K562 (cell line): ENCODE results near the gene ZNF726. TPM values are rescaled to one million over a fixed set of nuclear protein-coding genes. Genes with fewer than 3 reads are reported as not detected.

Source experiments
- ASH1L ChIP-seq: fragments of 450-650 bp; IDR thresholded peaks from 2 replicates; pipeline ENCODE4 v1.6.1; 2018; ENCODE audit warnings: borderline replicate concordance, mild to moderate bottlenecking, low read depth; ENCODE audit not compliant: partially characterized antibody
- SLC30A9 ChIP-seq: fragments of 250-450 bp; sonication (Bioruptor Pico); IDR thresholded peaks from 2 replicates; pipeline ENCODE4 v1.8.0; 2022; ENCODE audit warnings: mild to moderate bottlenecking, moderate library complexity
- SOX6 ChIP-seq: fragments of 450-650 bp; IDR thresholded peaks from 2 replicates; pipeline ENCODE4 v1.6.1; 2014; ENCODE audit warnings: mild to moderate bottlenecking
- TAF9B ChIP-seq: fragments of 450-650 bp; IDR thresholded peaks from 2 replicates; pipeline ENCODE4 v1.6.1; 2018; ENCODE audit warnings: mild to moderate bottlenecking; ENCODE audit not compliant: partially characterized antibody
- polyA plus RNA-seq, 8 experiments: library from polyadenylated mRNA; depleted of rRNA in 4 of 8; stranded (reverse) in 5 of 8; unstranded in 3 of 8; fragments of >200 nt; fragmentation: Nextera tagmentation in 2 of 8; fragmentation: Illumina TruSeq in 1 of 8; extraction: Ambion mirVana in 2 of 8; extraction: Trizol in 1 of 8; gene quantifications; 2 replicates each; pipeline versions ENCODE4 v1.2.1 to v1.2.3, GENCODE V29; 2011 to 2014; ENCODE audit warnings: inconsistent platforms in 1 of 8, missing spikeins in 1 of 8
- total RNA-seq, 7 experiments: library from RNA; depleted of rRNA in 6 of 7; stranded (reverse); fragments of >200 nt in 6 of 7; fragmentation: Illumina TruSeq in 2 of 7; extraction: Trizol in 2 of 7; gene quantifications; 2 replicates each; pipeline versions ENCODE4 v1.2.1 to v1.2.3, GENCODE V29; 2011 to 2021; ENCODE audit warnings: low replicate concordance in 1 of 7
- TF ChIP-seq, protein P1 (sequence below), 2 experiments: fragments of 450-650 bp; formaldehyde crosslinking in 1 of 2; IDR thresholded peaks; 2 replicates each; pipeline versions ENCODE4 v1.4.0 to v1.6.1; 2014 to 2020; ENCODE audit warnings: mild to moderate bottlenecking in 2 of 2, borderline replicate concordance in 1 of 2, low read depth in 1 of 2
- TF ChIP-seq, protein P2 (sequence below): sonication (generic); formaldehyde crosslinking; IDR thresholded peaks from 2 replicates; pipeline ENCODE4 v1.8.0; 2022; ENCODE audit warnings: missing genetic modification reagents, mild to moderate bottlenecking, borderline replicate concordance
- TF ChIP-seq, protein P3 (sequence below): fragments of 250-450 bp; sonication (Bioruptor Pico); IDR thresholded peaks from 2 replicates; pipeline ENCODE4 v1.8.0; 2021; ENCODE audit warnings: moderate library complexity, mild to moderate bottlenecking, inconsistent platforms
- TF ChIP-seq, protein P4 (sequence below), 2 experiments: IDR thresholded peaks in 1 of 2; conservative IDR thresholded peaks in 1 of 2; 2 replicates each; pipeline ENCODE4 v1.6.1; 2016; ENCODE audit warnings: low read depth in 2 of 2, mild to moderate bottlenecking in 1 of 2, missing compliant biosample characterization in 1 of 2, missing genetic modification characterization in 1 of 2, moderate library complexity in 1 of 2

Gene ZNF726
- total and polyA plus RNA-seq, 9 of the 15 experiments (the other 6 are each of a cell fraction or from before 2014, with no cell fraction given): 8.6 to 20.8 (median 14.6) TPM

DNA sequence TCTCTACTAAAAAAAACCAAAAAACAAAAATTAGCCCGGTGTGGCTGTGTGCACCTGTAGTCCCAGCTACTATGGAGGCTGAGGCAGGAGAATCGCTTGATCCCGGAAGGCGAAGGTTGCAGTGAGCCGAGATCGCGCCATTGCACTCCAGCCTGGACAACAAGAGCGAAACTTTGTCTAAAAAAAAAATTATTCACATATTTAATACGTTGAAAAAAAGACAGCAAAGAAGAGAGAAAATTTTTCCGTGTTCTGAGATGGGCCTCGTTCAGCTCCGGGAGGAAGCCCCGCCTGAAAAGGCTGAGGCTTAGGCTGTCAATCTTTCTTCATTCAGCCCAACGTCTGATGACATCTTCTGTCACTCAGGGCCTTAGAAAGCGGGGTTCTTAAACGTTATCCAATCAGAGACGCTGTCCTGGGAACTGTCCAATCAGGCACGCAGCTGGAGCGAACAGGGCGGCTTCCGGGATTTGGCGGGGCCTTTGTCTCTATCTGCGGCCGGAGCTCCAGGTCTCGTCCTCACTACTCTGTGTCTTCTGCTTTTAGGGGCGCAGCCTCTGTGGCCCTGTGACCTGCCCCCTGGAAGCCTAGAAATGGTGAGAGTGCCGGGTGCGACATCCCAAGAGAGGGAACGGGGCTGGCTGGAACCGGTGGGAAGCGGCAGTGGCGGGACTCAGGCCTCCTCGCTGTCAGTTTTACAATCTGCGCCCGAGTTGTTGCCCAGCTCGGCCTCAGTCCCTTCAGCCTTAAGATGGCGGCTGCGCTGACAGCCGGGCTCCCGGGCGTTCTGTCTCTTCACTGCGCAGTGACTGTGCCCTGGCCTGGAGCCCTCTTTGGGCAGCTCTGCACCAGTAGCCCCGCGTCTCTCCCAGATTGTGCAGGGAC is at the start of gene ZNF726 (continued):
- TF ChIP-seq, protein P1, sequence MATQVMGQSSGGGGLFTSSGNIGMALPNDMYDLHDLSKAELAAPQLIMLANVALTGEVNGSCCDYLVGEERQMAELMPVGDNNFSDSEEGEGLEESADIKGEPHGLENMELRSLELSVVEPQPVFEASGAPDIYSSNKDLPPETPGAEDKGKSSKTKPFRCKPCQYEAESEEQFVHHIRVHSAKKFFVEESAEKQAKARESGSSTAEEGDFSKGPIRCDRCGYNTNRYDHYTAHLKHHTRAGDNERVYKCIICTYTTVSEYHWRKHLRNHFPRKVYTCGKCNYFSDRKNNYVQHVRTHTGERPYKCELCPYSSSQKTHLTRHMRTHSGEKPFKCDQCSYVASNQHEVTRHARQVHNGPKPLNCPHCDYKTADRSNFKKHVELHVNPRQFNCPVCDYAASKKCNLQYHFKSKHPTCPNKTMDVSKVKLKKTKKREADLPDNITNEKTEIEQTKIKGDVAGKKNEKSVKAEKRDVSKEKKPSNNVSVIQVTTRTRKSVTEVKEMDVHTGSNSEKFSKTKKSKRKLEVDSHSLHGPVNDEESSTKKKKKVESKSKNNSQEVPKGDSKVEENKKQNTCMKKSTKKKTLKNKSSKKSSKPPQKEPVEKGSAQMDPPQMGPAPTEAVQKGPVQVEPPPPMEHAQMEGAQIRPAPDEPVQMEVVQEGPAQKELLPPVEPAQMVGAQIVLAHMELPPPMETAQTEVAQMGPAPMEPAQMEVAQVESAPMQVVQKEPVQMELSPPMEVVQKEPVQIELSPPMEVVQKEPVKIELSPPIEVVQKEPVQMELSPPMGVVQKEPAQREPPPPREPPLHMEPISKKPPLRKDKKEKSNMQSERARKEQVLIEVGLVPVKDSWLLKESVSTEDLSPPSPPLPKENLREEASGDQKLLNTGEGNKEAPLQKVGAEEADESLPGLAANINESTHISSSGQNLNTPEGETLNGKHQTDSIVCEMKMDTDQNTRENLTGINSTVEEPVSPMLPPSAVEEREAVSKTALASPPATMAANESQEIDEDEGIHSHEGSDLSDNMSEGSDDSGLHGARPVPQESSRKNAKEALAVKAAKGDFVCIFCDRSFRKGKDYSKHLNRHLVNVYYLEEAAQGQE (IDR thresholded peaks at IDR 0.05; ENCODE audit: borderline replicate concordance): peak; percentile 80
- TF ChIP-seq, protein P1 (CRISPR knock-in tag; IDR thresholded peaks at IDR 0.05; ENCODE audit: low read depth): no peak
- TF ChIP-seq, protein P2, sequence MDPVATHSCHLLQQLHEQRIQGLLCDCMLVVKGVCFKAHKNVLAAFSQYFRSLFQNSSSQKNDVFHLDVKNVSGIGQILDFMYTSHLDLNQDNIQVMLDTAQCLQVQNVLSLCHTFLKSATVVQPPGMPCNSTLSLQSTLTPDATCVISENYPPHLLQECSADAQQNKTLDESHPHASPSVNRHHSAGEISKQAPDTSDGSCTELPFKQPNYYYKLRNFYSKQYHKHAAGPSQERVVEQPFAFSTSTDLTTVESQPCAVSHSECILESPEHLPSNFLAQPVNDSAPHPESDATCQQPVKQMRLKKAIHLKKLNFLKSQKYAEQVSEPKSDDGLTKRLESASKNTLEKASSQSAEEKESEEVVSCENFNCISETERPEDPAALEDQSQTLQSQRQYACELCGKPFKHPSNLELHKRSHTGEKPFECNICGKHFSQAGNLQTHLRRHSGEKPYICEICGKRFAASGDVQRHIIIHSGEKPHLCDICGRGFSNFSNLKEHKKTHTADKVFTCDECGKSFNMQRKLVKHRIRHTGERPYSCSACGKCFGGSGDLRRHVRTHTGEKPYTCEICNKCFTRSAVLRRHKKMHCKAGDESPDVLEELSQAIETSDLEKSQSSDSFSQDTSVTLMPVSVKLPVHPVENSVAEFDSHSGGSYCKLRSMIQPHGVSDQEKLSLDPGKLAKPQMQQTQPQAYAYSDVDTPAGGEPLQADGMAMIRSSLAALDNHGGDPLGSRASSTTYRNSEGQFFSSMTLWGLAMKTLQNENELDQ (CRISPR knock-in tag): no peak
- 0 out of 2 replicates have a peak, but pooled peaks have one; percentile 25 for TF ChIP-seq SOX6
- TF ChIP-seq, protein P3, sequence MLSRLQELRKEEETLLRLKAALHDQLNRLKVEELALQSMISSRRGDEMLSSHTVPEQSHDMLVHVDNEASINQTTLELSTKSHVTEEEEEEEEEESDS (CRISPR knock-in tag): no peak
- TF ChIP-seq TAF9B: peak; percentile 72
- TF ChIP-seq, protein P4, sequence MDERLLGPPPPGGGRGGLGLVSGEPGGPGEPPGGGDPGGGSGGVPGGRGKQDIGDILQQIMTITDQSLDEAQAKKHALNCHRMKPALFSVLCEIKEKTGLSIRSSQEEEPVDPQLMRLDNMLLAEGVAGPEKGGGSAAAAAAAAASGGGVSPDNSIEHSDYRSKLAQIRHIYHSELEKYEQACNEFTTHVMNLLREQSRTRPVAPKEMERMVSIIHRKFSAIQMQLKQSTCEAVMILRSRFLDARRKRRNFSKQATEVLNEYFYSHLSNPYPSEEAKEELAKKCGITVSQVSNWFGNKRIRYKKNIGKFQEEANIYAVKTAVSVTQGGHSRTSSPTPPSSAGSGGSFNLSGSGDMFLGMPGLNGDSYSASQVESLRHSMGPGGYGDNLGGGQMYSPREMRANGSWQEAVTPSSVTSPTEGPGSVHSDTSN (CRISPR knock-in tag; IDR thresholded peaks at IDR 0.05; ENCODE audit: low read depth): peak; percentile 91
- TF ChIP-seq, protein P4 (tag; conservative IDR thresholded peaks at IDR 0.05; ENCODE audit: low read depth): peak; percentile 99
- no peak for TF ChIP-seq SLC30A9 (CRISPR knock-in tag)
- TF ChIP-seq ASH1L: peak; percentile 88
